Small intestine (tissue), 4 donors: ENCODE measurements around the gene HECTD1. TPM values are rescaled to one million over a fixed set of nuclear protein-coding genes. Genes with fewer than 3 reads are reported as not detected.

Experiments
- polyA plus RNA-seq, 4 donors: library from polyadenylated mRNA; stranded (reverse) in 3 of 4; unstranded in 1 of 4; fragments of 200-250 nt in 3 of 4; fragments of 120-200 nt in 1 of 4; gene quantifications; one replicate each; pipeline versions ENCODE4 v1.2.1 to v1.2.3, GENCODE V29; 2013
- donor health status: healthy with polysubstance abuse.
- donor health status: Bipolar disorder and iron deficiency.
- donor health status: healthy.

The HECTD1 gene
- polyA plus RNA-seq, 4 donors, result 40.9 to 84.4 (median 55.0) TPM

Other genes with a start within 250 kb of the HECTD1 start
- 10 to 100 TPM in 1 of 4 donors, 1 to 10 TPM in 3; 1.6 to 10.9 (median 5.7) TPM for gene AP4S1, start 182.1 kb downstream of the HECTD1 start, polyA plus RNA-seq
- gene STRN3, start 181.4 kb downstream of the HECTD1 start, polyA plus RNA-seq, result 10 to 100 TPM in 3 of 4 donors, 1 to 10 TPM in 1; 9.7 to 35.0 (median 11.8) TPM
- 10 to 100 TPM in 2 of 4 donors, 1 to 10 TPM in 2; 8.1 to 21.2 (median 12.9) TPM for gene HEATR5A, start 212.8 kb upstream of the HECTD1 start, polyA plus RNA-seq
- gene DTD2, start 249.7 kb upstream of the HECTD1 start, polyA plus RNA-seq, result 10 to 100 TPM in 2 of 4 donors, 1 to 10 TPM in 2; 5.4 to 16.4 (median 12.4) TPM